Left renal pelvis (tissue), 4 donors: Measurements from ENCODE around the gene ACACA. TPM values are rescaled to one million over a fixed set of nuclear protein-coding genes. Genes with fewer than 3 reads are reported as not detected.

Source experiments
- DNase-seq, 4 donors: peaks; one replicate each; pipeline ENCODE4 v3.0.0-alpha.2; 2013; ENCODE audit warnings: low read depth in 4 of 4, low spot score in 3 of 4
- polyA plus RNA-seq, 4 donors: library from polyadenylated mRNA; unstranded; fragments of 120-200 nt; gene quantifications; one replicate each; pipeline ENCODE4 v1.2.1, GENCODE V29; 2013; ENCODE audit not compliant: insufficient read length in 4 of 4

Gene ACACA
- polyA plus RNA-seq, 4 donors: 37.4 to 46.2 (median 42.6) TPM

GRCh38 chr17:37299257-37299980 lies 107.2 kb downstream of the ACACA start:
- no peak for DNase-seq

- DNase-seq: no peak
These were observed 110.7 kb downstream of the ACACA start for GRCh38 chr17:37295888-37296287.

- DNase-seq: no peak
These were observed 111.7 kb downstream of the ACACA start for GRCh38 chr17:37294888-37295287.

- DNase-seq: no peak
These were observed 112.9 kb downstream of the ACACA start for GRCh38 chr17:37293770-37294169.

GRCh38 chr17:37292429-37293139 lies 114.1 kb downstream of the ACACA start:
- DNase-seq: no peak

- no peak for DNase-seq
These were observed 115.3 kb downstream of the ACACA start for GRCh38 chr17:37291351-37291750.

- DNase-seq: no peak
These were observed 120.2 kb downstream of the ACACA start for GRCh38 chr17:37286430-37286829.

- DNase-seq: no peak
These were observed 122.4 kb downstream of the ACACA start for GRCh38 chr17:37284191-37284590.

- DNase-seq: no peak
These were observed 123.1 kb downstream of the ACACA start for GRCh38 chr17:37283414-37283961.

- DNase-seq: no peak
These were observed 125.8 kb downstream of the ACACA start for GRCh38 chr17:37280841-37281240.

GRCh38 chr17:37278247-37278894 lies 128.3 kb downstream of the ACACA start:
- no peak for DNase-seq

- no peak for DNase-seq
These were observed 130.2 kb downstream of the ACACA start for GRCh38 chr17:37276475-37276874.

GRCh38 chr17:37274461-37274860 lies 132.2 kb downstream of the ACACA start:
- DNase-seq: peak in 2 of 4 donors; percentile 10 to 39

GRCh38 chr17:37273409-37274051 lies 133.1 kb downstream of the ACACA start:
- DNase-seq: peak in 3 of 4 donors; percentile 25 to 36 (median 36)

- no peak for DNase-seq
These were observed 141.0 kb downstream of the ACACA start for GRCh38 chr17:37265446-37266173.

GRCh38 chr17:37261286-37261685 lies 145.3 kb downstream of the ACACA start:
- no peak for DNase-seq

GRCh38 chr17:37259030-37259735 lies 147.5 kb downstream of the ACACA start:
- no peak for DNase-seq

GRCh38 chr17:37256627-37257026 lies 150.0 kb downstream of the ACACA start:
- DNase-seq: no peak

GRCh38 chr17:37255432-37255831 lies 151.2 kb downstream of the ACACA start:
- no peak for DNase-seq

- DNase-seq: no peak
These were observed 158.8 kb downstream of the ACACA start for GRCh38 chr17:37247825-37248224.
